IPS DF 6.9 (cell line): Measurements from ENCODE around the gene SYTL3.
A peak's percentile ranks its signal among the peaks of the same experiment; 100 is the strongest.
"Not testable (repeated sequence)": the region's sequence is repeated elsewhere in the genome, so short reads cannot be mapped to it uniquely, and the experiment has no call there.

Experiments used
- DNase-seq: peaks from one replicate; pipeline ENCODE4 v3.0.0-alpha.2; 2013; ENCODE audit warnings: low read depth, low spot score
- H3K27ac ChIP-seq: one replicate; pipeline ENCODE4 v1.5.1; 2013; ENCODE audit warnings: low read length, control low read depth
- H3K27me3 ChIP-seq: 2 replicates; pipeline ENCODE4 v1.6.1; 2013; ENCODE audit warnings: mild to moderate bottlenecking, low read length; ENCODE audit not compliant: control insufficient read depth, insufficient read depth
- H3K36me3 ChIP-seq: 2 replicates; pipeline ENCODE4 v1.6.1; 2013; ENCODE audit warnings: low read length; ENCODE audit not compliant: control insufficient read depth, insufficient read depth
- H3K4me1 ChIP-seq: 2 replicates; pipeline ENCODE4 v1.6.1; 2013; ENCODE audit warnings: low read length; ENCODE audit not compliant: control insufficient read depth, insufficient read depth
- H3K4me3 ChIP-seq: 2 replicates; pipeline ENCODE4 v1.5.1; 2013; ENCODE audit warnings: mild to moderate bottlenecking, low read length
- H3K9me3 ChIP-seq: 2 replicates; pipeline ENCODE4 v1.6.1; 2013; ENCODE audit warnings: low read length, inconsistent platforms; ENCODE audit not compliant: control insufficient read depth, insufficient read depth
- WGBS: extraction: QIAGEN DNeasy Blood & Tissue Kit; methylation state at CpG from one replicate; pipeline ENCODE4 v1.1.7; 2013; ENCODE audit warnings: mixed read lengths, missing lambda C conversion rate; ENCODE audit not compliant: insufficient read length, insufficient coverage; 5-methylcytosine and 5-hydroxymethylcytosine counted together

SYTL3 gene, protein sequence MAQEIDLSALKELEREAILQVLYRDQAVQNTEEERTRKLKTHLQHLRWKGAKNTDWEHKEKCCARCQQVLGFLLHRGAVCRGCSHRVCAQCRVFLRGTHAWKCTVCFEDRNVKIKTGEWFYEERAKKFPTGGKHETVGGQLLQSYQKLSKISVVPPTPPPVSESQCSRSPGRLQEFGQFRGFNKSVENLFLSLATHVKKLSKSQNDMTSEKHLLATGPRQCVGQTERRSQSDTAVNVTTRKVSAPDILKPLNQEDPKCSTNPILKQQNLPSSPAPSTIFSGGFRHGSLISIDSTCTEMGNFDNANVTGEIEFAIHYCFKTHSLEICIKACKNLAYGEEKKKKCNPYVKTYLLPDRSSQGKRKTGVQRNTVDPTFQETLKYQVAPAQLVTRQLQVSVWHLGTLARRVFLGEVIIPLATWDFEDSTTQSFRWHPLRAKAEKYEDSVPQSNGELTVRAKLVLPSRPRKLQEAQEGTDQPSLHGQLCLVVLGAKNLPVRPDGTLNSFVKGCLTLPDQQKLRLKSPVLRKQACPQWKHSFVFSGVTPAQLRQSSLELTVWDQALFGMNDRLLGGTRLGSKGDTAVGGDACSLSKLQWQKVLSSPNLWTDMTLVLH

DNA sequence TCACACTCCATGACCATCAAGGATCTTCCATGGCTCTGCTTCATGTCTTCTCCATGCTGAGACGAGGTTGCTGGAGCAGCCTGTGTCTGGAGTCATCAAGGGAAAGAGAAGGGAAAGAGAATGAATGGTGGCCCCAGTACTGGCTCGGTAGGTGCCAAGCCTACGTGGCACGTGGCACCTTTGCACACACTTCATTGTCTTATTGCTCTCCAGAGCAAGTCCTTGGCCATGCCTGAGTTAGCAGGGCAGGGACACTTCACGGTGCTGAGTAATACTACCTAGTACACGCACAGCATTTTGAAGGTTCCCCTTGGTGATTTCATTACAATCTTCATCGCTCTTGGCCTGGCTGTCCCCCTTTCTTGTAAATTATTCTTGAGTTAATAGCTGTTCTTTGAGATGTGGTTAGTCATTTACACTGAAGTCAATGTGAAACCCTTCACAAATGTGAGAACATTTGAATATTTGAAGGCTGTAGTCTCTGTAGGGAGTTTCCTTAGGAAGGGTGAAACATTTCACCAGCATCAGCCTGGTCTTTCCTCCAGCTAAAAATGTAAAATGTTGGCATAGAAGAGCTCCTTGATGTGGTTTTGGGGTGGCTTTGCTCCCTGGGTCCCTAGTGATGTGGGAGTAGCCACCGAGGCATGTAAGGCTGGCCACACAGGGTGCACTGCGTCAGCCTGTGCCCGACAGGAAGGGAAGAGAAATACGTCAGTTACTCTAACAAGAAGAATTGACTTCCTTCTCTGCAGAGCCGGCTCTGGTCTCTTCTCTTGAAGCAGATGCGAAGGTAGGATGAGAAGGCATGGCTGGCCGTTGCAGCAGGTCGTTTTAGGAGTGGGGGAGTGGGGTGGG, at the start of gene SYTL3:
Gene SYTL3, plus strand, starts transcription at position 766 of the 855 bp plus-strand sequence. CDS start 13,215 bp downstream, outside the sequence.
- no peak for DNase-seq
- Histone ChIP-seq H3K27me3 (no peaks in the 10 kb centered on the region), H3K9me3 (no peaks in the 10 kb centered on the region), H3K36me3 (no peaks in the 10 kb centered on the region), H3K27ac (no peak within 1 kb of the TSS), H3K4me3 (no peak within 1 kb of the TSS), H3K4me1 (no peaks in the 10 kb centered on the region)
- no CpG with 5 or more reads among the region's 15 CpGs for WGBS

DNA sequence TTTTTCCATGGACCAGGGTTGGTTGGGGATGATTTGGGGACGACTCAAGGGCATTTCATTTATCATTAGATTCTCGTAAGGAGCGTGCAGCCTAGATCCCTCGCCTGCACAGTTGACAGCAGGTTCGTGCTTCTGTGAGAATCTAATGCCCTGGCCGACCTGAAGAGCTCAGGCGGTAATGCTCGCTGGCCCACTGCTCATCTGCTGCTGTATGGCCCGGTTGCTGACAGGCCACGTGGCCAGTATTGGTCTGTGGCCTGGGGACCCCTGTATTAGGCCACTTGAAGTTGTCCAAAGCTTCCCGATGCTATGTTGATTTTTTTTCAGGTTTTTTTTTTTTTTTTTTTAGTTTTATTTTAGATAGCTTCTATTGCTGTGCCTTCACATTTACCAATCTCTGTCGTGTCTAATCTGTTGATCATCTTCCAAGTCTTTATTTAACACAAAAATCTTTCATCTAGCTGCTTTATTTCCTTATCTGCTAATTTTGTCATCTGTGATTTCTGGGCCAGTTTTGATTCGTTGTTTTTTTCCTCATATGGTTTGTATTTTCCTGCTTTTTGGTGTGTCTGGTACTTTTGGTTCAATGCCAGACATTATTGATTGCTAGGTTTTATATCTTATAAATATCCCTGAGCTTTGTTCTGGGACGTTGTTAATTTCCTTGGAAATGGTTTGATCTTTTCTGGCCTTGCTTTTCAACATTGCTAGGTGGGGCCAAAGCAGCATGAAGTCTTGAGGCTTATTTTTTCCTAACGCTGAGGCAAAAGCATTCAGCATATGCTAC, 46.4 kb upstream of the SYTL3 start:
- H3K27me3 ChIP-seq = no peaks in the 10 kb centered on the region
- no peak overlapping the region for H3K27ac ChIP-seq
- no peak for DNase-seq
- no peak overlapping the region for H3K4me3 ChIP-seq
- H3K9me3 ChIP-seq = no peaks in the 10 kb centered on the region
- H3K36me3 ChIP-seq = peaks cover 14% of the 10 kb centered on the region; the same call in 1 of the 2 replicates
- H3K4me1 ChIP-seq = no peaks in the 10 kb centered on the region
- WGBS = no CpG with 5 or more reads among the region's 15 CpGs

DNA sequence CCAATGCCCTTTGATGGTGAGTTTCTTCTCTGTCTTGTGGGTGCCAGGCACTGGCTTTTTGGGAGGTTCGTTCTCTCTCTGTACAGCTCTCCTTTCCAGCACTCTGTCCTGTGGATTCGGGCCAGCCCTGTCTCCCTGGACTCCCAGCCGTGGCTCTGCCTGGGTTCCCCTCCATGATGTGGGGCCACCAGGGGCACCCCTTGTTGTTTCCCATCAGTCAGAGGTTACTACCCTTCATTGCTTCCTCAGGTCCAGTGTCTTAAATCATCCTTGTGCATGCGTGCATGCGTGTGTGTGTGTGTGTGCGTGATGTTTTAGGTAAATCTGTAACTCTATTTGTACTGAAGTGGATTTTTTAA, 45.8 kb upstream of the SYTL3 start:
- Histone ChIP-seq H3K27ac (no peak overlapping the region), H3K9me3 (no peaks in the 10 kb centered on the region), H3K36me3 (peaks cover 12% of the 10 kb centered on the region; the same call in 1 of the 2 replicates), H3K4me1 (no peaks in the 10 kb centered on the region), H3K4me3 (no peak overlapping the region), H3K27me3 (no peaks in the 10 kb centered on the region)
- WGBS = no CpG with 5 or more reads among the region's 6 CpGs
- DNase-seq = no peak

DNA sequence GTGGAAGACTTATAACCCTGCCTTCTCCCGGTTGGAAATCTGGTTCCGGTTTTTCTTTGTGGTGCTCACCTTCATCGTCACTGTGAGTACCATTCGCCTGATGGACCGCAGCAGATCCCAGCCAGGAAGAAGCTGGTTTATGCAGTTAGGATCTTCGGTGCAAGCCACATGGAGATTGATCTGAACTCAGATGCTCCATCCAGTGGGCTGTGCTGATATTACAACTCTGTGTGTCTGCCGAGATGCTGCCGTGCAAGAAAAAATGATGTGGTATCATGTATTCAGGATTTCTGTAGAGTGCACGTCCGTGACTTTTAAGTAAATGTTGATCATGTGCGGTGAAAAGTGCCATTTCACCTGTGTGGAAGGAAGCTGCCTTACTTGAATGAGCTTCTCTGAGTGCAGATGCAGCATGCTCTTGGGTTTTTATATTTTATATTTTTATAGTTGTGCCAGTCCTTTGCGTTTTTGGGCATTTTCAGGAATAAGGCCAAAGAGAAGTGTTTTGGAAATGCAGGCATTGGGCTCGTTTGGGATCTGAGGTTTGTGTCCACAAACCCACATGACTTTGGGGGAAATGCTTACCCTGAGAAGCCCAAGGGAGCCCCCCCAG, 44.5 kb upstream of the SYTL3 start:
- DNase-seq = peak; percentile 58
- no peak overlapping the region for H3K4me3 ChIP-seq
- H3K36me3 ChIP-seq = peaks cover 17% of the 10 kb centered on the region; the same call in 1 of the 2 replicates
- no peaks in the 10 kb centered on the region for H3K9me3 ChIP-seq
- H3K27ac ChIP-seq = no peak overlapping the region
- H3K27me3 ChIP-seq = no peaks in the 10 kb centered on the region
- no CpG with 5 or more reads among the region's 13 CpGs for WGBS
- no peaks in the 10 kb centered on the region for H3K4me1 ChIP-seq

DNA sequence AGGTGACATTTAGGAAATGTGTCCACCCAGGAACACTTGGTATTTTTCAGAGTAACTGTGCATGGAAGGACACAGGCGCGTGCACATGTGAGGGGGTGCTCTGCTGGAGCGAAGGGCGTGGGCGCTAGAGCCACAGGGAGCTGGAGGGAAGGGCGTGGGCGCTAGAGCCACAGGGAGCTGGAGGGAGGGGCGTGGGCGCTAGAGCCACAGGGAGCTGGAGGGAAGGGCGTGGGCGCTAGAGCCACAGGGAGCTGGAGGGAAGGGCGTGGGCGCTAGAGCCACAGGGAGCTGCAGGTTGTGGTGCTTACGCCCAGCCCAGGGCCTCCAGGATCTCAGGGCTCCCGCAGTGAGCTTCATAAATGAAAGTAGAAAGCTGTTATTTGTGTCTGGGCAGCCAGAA, 43.8 kb upstream of the SYTL3 start:
- H3K27me3 ChIP-seq, H3K4me1 ChIP-seq, H3K27ac ChIP-seq, H3K9me3 ChIP-seq, H3K4me3 ChIP-seq, DNase-seq: not testable (repeated sequence)
- peaks cover 20% of the 10 kb centered on the region; the same call in 1 of the 2 replicates for H3K36me3 ChIP-seq
- WGBS = no CpG with 5 or more reads among the region's 15 CpGs

DNA sequence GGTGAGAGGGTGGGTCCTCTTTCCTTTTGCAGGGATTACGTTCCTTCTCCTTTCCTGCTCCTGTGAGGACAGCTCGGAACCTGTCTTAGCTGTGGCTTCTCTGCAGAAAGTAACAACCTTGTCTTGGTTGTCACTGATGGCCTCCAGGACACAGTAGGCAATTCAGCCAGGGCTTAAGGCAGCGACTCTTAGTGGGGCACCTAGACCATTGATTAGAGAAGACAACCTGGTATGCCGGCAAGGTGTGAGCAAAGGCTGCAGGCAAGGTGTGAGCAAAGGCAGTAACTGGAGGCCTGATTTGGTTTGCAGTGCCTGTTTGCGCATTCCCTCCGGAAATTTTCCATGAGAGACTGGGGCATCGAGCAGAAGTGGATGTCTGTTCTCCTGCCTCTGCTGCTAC, 42.9 kb upstream of the SYTL3 start:
- no peaks in the 10 kb centered on the region for H3K27me3 ChIP-seq
- peaks cover 20% of the 10 kb centered on the region; the same call in 1 of the 2 replicates for H3K36me3 ChIP-seq
- peaks cover 8% of the 10 kb centered on the region for H3K4me1 ChIP-seq
- no peak for DNase-seq
- no CpG with 5 or more reads among the region's 7 CpGs for WGBS
- H3K9me3 ChIP-seq = no peaks in the 10 kb centered on the region
- no peak overlapping the region for H3K4me3 ChIP-seq
- no peak overlapping the region for H3K27ac ChIP-seq

DNA sequence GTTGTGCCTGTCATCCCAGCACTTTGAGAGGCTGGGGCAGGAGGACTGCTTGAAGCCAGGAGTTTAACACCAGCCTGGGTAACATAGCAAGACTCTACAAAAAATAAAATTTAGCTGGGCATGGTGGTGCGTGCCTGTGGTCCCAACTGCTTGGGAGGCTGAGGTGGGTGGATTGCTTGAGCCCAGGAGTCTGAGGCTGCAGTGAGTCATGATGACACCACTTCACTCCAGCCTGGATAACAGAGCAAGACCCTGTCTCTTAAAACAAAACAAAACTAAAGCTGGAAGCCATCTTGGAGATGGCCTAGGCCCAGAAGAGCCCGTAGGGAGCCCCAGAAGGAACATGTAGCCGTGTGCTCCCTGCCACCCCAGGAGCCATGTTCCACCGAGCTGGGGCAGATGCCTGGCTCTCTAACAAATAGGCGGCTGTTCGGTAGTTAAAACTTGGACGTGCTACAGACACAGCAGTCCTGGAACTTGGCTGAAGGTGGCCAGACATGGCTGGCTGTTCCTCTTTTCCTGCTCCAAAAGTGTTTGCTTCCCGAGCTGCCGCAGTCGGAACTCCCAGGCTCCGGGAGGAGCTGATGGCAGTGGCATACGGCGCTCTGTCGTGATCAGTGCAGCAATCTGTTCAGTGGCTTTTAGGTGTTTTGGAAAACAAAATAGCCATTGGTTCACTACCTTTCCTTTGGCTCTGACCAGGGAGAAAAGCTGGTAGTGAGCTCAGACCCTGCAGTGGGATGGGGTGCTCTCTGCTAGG, 42.3 kb upstream of the SYTL3 start:
- no peak overlapping the region for H3K4me3 ChIP-seq
- no peak for DNase-seq
- H3K4me1 ChIP-seq = peaks cover 8% of the 10 kb centered on the region
- no peaks in the 10 kb centered on the region for H3K9me3 ChIP-seq
- no peak overlapping the region for H3K27ac ChIP-seq
- no peaks in the 10 kb centered on the region for H3K27me3 ChIP-seq
- peaks cover 20% of the 10 kb centered on the region; the same call in 1 of the 2 replicates for H3K36me3 ChIP-seq
- no CpG with 5 or more reads among the region's 14 CpGs for WGBS

DNA sequence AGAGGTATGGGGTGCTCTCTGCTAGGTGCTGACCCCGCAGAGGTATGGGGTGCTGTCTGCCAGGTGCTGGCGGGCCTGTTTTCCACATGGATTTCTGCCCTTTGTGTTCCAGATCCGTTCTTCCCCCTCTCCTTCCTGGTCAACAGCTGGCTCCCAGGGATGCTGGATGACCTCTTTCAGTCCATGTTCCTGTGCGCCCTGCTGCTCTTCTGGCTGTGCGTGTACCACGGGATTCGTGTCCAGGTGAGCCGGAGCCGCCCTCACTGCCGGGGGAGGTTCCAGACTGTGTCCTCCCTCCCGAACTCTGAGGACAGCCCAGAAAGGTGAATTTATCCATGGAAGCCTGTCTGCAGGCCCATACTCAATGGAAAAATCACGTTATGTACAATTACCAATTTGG, 41.6 kb upstream of the SYTL3 start:
- Histone ChIP-seq H3K9me3 (no peaks in the 10 kb centered on the region), H3K4me3 (no peak overlapping the region), H3K27me3 (no peaks in the 10 kb centered on the region), H3K4me1 (peaks cover 8% of the 10 kb centered on the region), H3K36me3 (peaks cover 20% of the 10 kb centered on the region; the same call in 1 of the 2 replicates), H3K27ac (no peak overlapping the region)
- WGBS = no CpG with 5 or more reads among the region's 12 CpGs
- DNase-seq = no peak

DNA sequence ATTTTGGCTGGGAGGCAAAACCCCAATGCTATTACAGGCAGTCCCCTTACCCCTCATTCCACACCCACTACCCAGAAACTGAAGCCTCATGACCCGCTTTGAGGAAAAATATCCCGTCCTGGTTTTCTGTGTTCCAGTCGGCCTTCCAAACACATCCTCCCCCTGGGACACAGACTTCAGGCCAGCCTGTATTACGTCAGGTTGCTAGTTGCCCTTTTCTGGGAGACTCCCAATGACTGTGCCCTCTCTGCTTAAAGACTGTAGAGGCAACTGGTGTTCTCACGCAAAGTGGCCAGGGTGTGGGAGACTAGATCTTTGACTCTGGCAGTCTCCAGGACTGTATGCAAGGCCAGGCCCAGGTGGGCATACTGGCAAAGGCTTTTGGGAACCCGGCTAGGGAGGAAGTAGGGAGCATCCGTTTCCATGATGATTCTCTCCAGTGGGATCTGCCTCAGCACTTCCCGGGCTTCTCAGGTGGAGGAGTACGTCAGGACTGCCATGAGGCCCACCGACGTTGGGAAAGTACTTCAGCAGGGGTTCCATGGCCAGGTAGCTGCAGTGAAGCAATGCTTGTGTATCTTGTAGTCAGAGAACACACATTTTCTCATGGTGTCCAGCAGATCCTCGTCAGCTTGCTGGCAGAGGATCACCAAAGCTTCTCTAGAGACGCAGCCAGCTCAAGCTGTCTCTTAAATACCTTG, 40.2 kb upstream of the SYTL3 start:
- Histone ChIP-seq H3K4me3 (no peak overlapping the region), H3K9me3 (no peaks in the 10 kb centered on the region), H3K36me3 (peaks cover 20% of the 10 kb centered on the region; the same call in 1 of the 2 replicates), H3K4me1 (peaks cover 8% of the 10 kb centered on the region), H3K27ac (no peak overlapping the region), H3K27me3 (no peaks in the 10 kb centered on the region)
- WGBS = no CpG with 5 or more reads among the region's 13 CpGs
- no peak for DNase-seq
